Measurements from ENCODE around the gene CORO1C. TPM values are rescaled to one million over a fixed set of nuclear protein-coding genes. Genes with fewer than 3 reads are reported as not detected.
A peak's percentile ranks its signal among the peaks of the same experiment; 100 is the strongest.

The CORO1C gene
- total RNA-seq, 1 donor from 2014 or later = 285 TPM

DNA sequence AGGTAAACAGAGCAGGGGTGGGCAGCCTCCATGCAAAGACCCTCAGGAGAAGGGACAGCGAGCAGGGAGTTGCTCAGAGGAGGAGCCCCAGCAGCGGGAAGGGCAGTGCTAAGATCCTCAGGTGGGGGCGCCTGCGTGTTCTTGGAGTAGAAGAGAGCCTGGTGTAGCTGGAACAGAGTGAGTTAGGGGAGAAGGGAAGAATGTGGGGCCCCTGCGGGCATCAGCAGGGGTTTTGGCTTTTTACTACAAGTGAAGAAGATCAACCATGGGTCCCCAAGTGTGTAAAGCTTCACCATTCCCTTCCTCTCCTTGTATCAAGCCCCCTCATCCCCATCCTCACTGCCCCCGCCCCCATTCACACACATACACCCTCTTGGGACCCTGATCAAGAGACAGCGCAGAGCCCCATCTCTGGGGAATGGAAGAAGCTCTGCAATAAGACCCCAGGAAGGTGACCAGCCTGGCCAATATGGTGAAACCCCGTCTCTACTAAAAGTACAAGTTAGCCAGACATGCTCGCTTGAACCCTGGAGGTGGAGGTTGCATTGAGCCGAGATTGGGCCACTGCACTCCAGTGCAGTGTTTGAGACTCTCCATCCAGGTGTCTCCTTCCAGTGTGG is 123.2 kb downstream of the CORO1C start:
- H3K4me3 Mint-ChIP-seq (ENCODE audit: unreplicated experiment) = no peak overlapping the region
- no peaks in the 10 kb centered on the region for H3K36me3 Mint-ChIP-seq (ENCODE audit: unreplicated experiment)
- H3K27me3 Mint-ChIP-seq (ENCODE audit: unreplicated experiment) = peaks cover 2% of the 10 kb centered on the region
- no peak for TF ChIP-seq CTCF (IDR thresholded peaks at IDR 0.05; ENCODE audit: partially characterized antibody, unreplicated experiment)
- H3K4me1 Mint-ChIP-seq (ENCODE audit: low read depth, unreplicated experiment) = peaks cover 1% of the 10 kb centered on the region
- DNase-seq = no peak
- no peak overlapping the region for H3K27ac Mint-ChIP-seq (ENCODE audit: unreplicated experiment)
- H3K9me3 Mint-ChIP-seq (ENCODE audit: unreplicated experiment) = peaks cover 3% of the 10 kb centered on the region

GRCh38 chr12:108606492-108606891 is 124.8 kb downstream of the CORO1C start:
- H3K4me1 Mint-ChIP-seq (ENCODE audit: low read depth, unreplicated experiment) = peaks cover 1% of the 10 kb centered on the region
- TF ChIP-seq CTCF (IDR thresholded peaks at IDR 0.05; ENCODE audit: partially characterized antibody, unreplicated experiment) = no peak
- peaks cover 3% of the 10 kb centered on the region for H3K9me3 Mint-ChIP-seq (ENCODE audit: unreplicated experiment)
- H3K36me3 Mint-ChIP-seq (ENCODE audit: unreplicated experiment) = no peaks in the 10 kb centered on the region
- no peak overlapping the region for H3K4me3 Mint-ChIP-seq (ENCODE audit: unreplicated experiment)
- H3K27me3 Mint-ChIP-seq (ENCODE audit: unreplicated experiment) = peaks cover 2% of the 10 kb centered on the region
- no peak overlapping the region for H3K27ac Mint-ChIP-seq (ENCODE audit: unreplicated experiment)
- peak; percentile 38 for DNase-seq

GRCh38 chr12:108605690-108606406 is 125.5 kb downstream of the CORO1C start:
- Mint-ChIP-seq H3K27ac (ENCODE audit: unreplicated experiment) (no peak overlapping the region), H3K9me3 (ENCODE audit: unreplicated experiment) (peaks cover 3% of the 10 kb centered on the region), H3K4me3 (ENCODE audit: unreplicated experiment) (peak overlapping the region; percentile 46), H3K36me3 (ENCODE audit: unreplicated experiment) (no peaks in the 10 kb centered on the region), H3K4me1 (ENCODE audit: low read depth, unreplicated experiment) (peaks cover 1% of the 10 kb centered on the region), H3K27me3 (ENCODE audit: unreplicated experiment) (peaks cover 3% of the 10 kb centered on the region)
- no peak for DNase-seq
- TF ChIP-seq CTCF (IDR thresholded peaks at IDR 0.05; ENCODE audit: partially characterized antibody, unreplicated experiment) = no peak

DNA sequence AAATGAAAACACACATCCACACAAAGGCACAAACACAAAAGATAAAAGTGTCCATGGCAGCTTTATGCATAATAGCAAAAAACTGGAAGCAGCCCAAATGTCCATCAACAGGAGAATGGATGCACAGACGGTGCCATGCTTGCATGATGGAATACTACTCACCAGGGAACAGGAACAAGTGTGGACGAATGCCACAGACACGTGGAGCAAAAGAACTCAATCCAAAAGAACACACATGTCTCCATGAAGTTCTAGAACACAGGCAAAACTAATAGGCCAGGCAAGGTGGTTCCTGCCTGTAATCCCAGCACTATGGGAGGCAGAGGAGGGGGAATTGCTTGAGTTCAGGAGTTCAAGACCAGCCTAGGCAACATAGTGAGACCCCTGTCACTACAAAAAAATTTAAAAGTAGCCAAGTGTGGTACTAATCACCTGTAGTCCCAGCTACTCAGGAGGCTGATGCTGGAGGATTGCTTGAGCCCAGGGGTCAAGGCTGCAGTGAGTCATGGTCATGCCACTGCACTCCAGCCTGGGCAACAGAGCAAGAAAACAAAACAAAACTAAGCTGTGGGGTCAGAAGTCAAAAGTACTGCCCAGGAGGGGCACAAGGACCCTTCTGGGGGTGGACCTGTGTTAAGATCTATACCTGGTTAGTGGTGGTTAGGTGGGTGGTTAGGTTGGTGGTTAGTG is 126.2 kb downstream of the CORO1C start:
- H3K27me3 Mint-ChIP-seq (ENCODE audit: unreplicated experiment) = peaks cover 2% of the 10 kb centered on the region

More for the DNA sequence above, 126.2 kb downstream of the CORO1C start:
- no peaks in the 10 kb centered on the region for H3K36me3 Mint-ChIP-seq (ENCODE audit: unreplicated experiment)
- peaks cover 1% of the 10 kb centered on the region for H3K4me1 Mint-ChIP-seq (ENCODE audit: low read depth, unreplicated experiment)
- no peak for TF ChIP-seq CTCF (IDR thresholded peaks at IDR 0.05; ENCODE audit: partially characterized antibody, unreplicated experiment)
- peaks cover 3% of the 10 kb centered on the region for H3K9me3 Mint-ChIP-seq (ENCODE audit: unreplicated experiment)
- no peak for DNase-seq
- H3K27ac Mint-ChIP-seq (ENCODE audit: unreplicated experiment) = no peak overlapping the region
- peak overlapping the region; percentile 6 for H3K4me3 Mint-ChIP-seq (ENCODE audit: unreplicated experiment)
